Colonic mucosa (tissue), 4 donors: ENCODE measurements around the gene LOXL3. TPM values are rescaled to one million over a fixed set of nuclear protein-coding genes. Genes with fewer than 3 reads are reported as not detected.

Source experiments
- DNase-seq: peaks from one replicate; pipeline ENCODE4 v3.0.0-alpha.2; 2020
- H3K27ac ChIP-seq: fragments of 200-600 bp; one replicate; pipeline ENCODE4 v1.8.0; 2021
- H3K27me3 ChIP-seq: fragments of 200-600 bp; one replicate; pipeline ENCODE4 v1.8.0; 2021
- H3K36me3 ChIP-seq: fragments of 200-600 bp; one replicate; pipeline ENCODE4 v1.8.0; 2021
- H3K4me1 ChIP-seq: fragments of 200-600 bp; one replicate; pipeline ENCODE4 v1.8.0; 2021; ENCODE audit warnings: mild to moderate bottlenecking
- H3K4me3 ChIP-seq: fragments of 200-600 bp; one replicate; pipeline ENCODE4 v1.8.0; 2021
- H3K9ac ChIP-seq, 2 donors: one replicate each; pipeline ENCODE4 v1.7.0; 2013; ENCODE audit warnings: control low read depth in 2 of 2, low read depth in 2 of 2, low read length in 2 of 2
- H3K9me3 ChIP-seq: fragments of 200-600 bp; one replicate; pipeline ENCODE4 v1.8.0; 2021
- CTCF ChIP-seq: fragments of 200-600 bp; IDR thresholded peaks from one replicate; pipeline ENCODE4 v1.8.0; 2022; ENCODE audit warnings: antibody characterized with exemption, mild to moderate bottlenecking
- intact Hi-C: fragments of 100-400 bp; cut with DNase I; formaldehyde crosslinking; loops from one replicate; pipeline ENCODE4 v1.14.1; 2022
- total RNA-seq, 2 donors: library from RNA; stranded (reverse); fragmentation: NEBNext Ultra II Directional in 1 of 2; extraction: Animal tissue kit (Norgen Biotek cat#: 25700) in 1 of 2; gene quantifications; one replicate each; pipeline ENCODE4 v1.2.1, GENCODE V29; 2021
- donor health status: healthy.
- donor health status: DM: no; HTN: no; CAD: no.
- donor health status: DM: no; HTN: no; CAD: no.

Gene LOXL3
- total RNA-seq, 2 donors from 2014 or later: 2.9 to 4.7 TPM

GRCh38 chr2:74593826-74594772 lies 40.4 kb upstream of the LOXL3 start:
- H3K4me3 ChIP-seq: no peak overlapping the region
- H3K36me3 ChIP-seq: no peaks in the 10 kb centered on the region
- no peaks in the 10 kb centered on the region for H3K9me3 ChIP-seq
- H3K27ac ChIP-seq: no peak overlapping the region
- no peak for TF ChIP-seq CTCF
- DNase-seq: no peak
- H3K27me3 ChIP-seq: no peaks in the 10 kb centered on the region
- H3K4me1 ChIP-seq: no peaks in the 10 kb centered on the region
- H3K9ac ChIP-seq: no peak overlapping the region
- intact Hi-C loops: no loop called here

- no peak overlapping the region for H3K27ac ChIP-seq
- no peak for TF ChIP-seq CTCF
- no peaks in the 10 kb centered on the region for H3K9me3 ChIP-seq
- no peak overlapping the region for H3K4me3 ChIP-seq
- no peak overlapping the region for H3K9ac ChIP-seq
- intact Hi-C loops: no loop called here
- no peak for DNase-seq
- no peaks in the 10 kb centered on the region for H3K4me1 ChIP-seq
- no peaks in the 10 kb centered on the region for H3K36me3 ChIP-seq
- no peaks in the 10 kb centered on the region for H3K27me3 ChIP-seq
Measured at GRCh38 chr2:74588664-74589063, 34.9 kb upstream of the LOXL3 start.

- DNase-seq: peak; percentile 70
- TF ChIP-seq CTCF: peak; percentile 42
- intact Hi-C loops: loop anchor here (2.0 kb wide), 1 partner anchor 105 kb away; the partner anchor contains the start of genes CCDC142 and TTC31
Measured at GRCh38 chr2:74587664-74588277, 34.0 kb upstream of the LOXL3 start.

GRCh38 chr2:74585406-74586185 lies 31.9 kb upstream of the LOXL3 start:
- Histone ChIP-seq H3K36me3 (no peaks in the 10 kb centered on the region), H3K9me3 (no peaks in the 10 kb centered on the region), H3K4me3 (no peak overlapping the region), H3K9ac (no peak overlapping the region), H3K4me1 (no peaks in the 10 kb centered on the region), H3K27me3 (no peaks in the 10 kb centered on the region), H3K27ac (no peak overlapping the region)
- no peak for DNase-seq
- intact Hi-C loops: loop anchor here (2.0 kb wide), 1 partner anchor 103 kb away; the partner anchor contains the start of genes CCDC142 and TTC31
- no peak for TF ChIP-seq CTCF

More at GRCh38 chr2:74587664-74588277, 34.0 kb upstream of the LOXL3 start:
- Histone ChIP-seq H3K27me3 (no peaks in the 10 kb centered on the region), H3K4me1 (no peaks in the 10 kb centered on the region), H3K9ac (peak overlapping the region in 1 of 2 donors; percentile 39), H3K4me3 (no peak overlapping the region), H3K27ac (no peak overlapping the region), H3K9me3 (no peaks in the 10 kb centered on the region), H3K36me3 (no peaks in the 10 kb centered on the region)

- no peak for TF ChIP-seq CTCF
- Histone ChIP-seq H3K9ac (no peak overlapping the region), H3K27me3 (no peaks in the 10 kb centered on the region), H3K9me3 (no peaks in the 10 kb centered on the region), H3K4me3 (no peak overlapping the region), H3K27ac (no peak overlapping the region), H3K4me1 (no peaks in the 10 kb centered on the region), H3K36me3 (no peaks in the 10 kb centered on the region)
- intact Hi-C loops: no loop called here
- DNase-seq: no peak
Measured at GRCh38 chr2:74584088-74584645, 30.4 kb upstream of the LOXL3 start.
